GM12872 (cell line): ENCODE results near the gene KCNJ6.

ENCODE experiments used
- CTCF ChIP-seq: IDR thresholded peaks from 3 replicates; pipeline ENCODE4 v1.5.1; 2011; ENCODE audit warnings: low read depth, mild to moderate bottlenecking, low read length, moderate library complexity; ENCODE audit not compliant: insufficient read depth

The KCNJ6 gene

DNA sequence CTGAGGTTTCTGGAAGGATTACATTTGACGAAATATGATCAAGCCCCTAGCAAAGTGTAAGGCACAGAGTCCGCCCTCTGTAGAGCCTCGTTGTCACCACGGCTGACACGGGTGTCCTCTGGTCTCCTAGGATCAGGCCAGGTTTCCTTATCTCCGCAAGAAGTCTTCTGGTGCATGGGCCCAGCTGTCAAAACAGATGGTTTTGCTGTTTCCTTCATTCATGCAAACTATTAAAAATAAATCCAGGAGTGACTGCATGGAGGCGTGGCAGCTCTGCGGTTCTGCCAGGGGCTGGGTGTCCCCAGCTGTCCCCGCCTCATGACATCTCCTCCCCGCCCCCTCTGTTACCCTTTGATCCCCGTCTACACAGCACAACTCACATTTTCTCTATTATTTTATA is 340.7 kb downstream of the KCNJ6 start:
- TF ChIP-seq CTCF: no peak

- TF ChIP-seq CTCF: no peak
These were observed 341.5 kb downstream of the KCNJ6 start for GRCh38 chr21:37574751-37575150.

DNA sequence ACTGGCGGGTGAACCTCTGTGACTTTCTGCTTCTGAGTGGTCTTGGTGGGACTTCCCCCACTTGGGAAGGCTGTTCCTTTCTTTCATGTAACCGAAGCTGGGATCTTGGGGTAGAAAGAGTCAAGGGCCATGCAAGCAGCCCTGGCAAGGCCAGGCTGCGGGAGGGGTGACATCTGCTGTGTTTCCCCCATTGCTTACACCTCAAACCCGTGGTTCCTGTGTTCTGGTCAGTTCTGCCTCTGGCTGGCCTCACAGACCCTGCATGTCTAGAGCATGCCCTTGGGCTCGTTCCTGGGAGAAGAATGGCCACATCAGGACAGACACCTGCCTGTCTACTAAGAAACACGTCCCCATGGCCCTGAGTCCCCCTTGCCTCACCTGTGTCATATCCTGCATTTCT is 341.9 kb downstream of the KCNJ6 start:
- TF ChIP-seq CTCF: no peak

DNA sequence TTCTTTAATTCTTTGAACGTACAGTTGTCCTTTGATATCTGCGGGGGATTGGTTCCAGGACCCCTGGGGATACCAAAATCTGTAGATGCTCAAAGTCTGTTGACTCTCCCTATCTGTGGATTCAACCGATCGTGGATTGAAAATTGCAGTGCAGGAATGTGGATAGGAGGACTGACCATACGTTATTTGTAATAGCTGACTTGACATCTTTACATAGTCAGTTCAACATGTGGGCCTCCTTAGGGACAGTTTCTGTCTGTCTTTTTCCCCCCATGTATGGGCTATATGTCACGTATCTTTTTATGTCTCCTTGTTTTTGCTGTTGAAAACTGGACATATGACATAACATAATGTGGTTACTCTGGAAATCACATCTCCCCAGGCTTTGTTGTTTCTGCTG is 344.8 kb downstream of the KCNJ6 start:
- no peak for TF ChIP-seq CTCF

GRCh38 chr21:37568916-37569315 is 347.3 kb downstream of the KCNJ6 start:
- no peak for TF ChIP-seq CTCF

DNA sequence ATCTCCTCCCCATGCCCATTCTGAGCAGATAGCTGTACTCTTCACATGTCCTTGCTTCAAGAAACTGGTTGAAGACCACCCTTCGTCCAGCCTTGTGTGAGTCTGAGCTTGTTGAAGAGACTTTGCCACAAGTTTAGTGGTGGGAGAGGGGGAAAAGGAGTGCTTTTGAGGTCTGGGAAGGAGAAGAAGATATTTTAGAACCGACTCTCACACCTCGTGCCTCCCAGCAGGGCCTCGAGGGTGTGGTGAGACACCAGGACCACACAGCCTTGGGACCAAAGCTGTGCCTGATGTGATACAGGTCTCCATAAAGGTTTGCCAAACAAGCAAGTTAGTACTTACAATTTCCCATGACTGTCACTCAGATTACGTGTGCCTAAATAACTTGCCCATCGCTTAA is 347.8 kb downstream of the KCNJ6 start:
- TF ChIP-seq CTCF: no peak

DNA sequence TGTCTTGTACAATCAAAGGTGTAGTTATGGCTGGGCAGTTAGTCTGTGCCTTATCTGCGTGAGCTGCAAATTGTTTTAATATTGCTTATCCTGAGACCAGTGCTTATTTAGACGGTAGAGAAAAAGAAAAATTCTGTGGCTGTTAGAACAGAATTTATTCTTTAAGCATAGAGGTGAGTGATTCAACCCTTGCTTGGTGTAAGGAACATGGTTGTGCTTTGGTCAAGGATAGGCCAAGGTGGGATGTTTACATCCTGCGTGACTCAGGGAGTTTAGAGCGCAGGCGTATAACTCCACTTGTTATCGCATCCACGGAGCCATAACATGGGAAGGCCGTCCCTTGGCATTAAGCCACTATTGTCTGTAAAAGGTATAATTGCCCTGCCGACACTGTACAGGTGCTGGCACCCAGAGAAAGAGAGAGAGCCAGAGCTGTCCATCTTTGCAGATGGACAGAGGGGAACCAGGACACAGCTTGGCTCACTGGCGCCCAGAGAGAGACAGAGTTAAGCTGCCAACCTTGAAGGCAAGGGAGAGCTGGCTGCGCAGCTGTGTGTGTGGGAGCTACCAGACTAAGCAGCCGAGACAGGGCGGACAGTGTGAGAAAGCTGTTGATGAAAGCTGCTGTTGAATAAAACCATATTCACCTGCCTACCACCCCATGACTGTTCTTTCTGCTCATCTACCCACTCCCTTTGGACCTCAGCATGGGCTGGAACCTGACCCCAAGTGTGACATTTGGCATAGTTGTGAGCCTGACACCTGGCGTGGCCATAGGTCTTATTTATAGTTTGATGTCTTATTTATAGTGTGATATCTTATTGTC is 349.3 kb downstream of the KCNJ6 start:
- no peak for TF ChIP-seq CTCF
